ENCODE data around the gene CCDC120.

Gene CCDC120

DNA sequence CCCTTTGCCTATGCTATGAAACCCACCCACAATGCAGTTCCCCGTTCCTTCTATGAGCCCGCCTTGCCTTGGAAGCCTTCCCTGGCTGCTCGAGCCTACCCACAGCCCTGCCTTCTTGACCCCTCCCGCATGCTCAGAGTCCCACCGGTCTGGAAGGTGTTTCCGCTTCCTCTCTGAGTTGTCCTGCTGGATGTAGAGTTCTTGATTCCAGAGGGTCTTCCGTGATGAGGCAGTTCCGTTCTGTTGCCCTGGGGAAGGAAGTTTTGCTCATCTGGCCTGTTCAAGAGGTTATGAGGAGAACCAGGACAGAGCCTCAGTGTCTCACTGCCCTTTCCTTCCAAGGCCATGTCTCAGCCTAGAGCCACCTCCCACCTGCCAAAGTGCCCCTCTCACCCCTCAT is 57.3 kb downstream of the CCDC120 start:
- Histone ChIP-seq H3K9me3 (no peaks in the 10 kb centered on the region), H3K36me3 (peaks cover 2% of the 10 kb centered on the region; the same call in 1 of the 2 replicates), H3K4me1 (no peaks in the 10 kb centered on the region), H3K4me3 (ENCODE audit: low read depth, low read length) (no peak overlapping the region), H3K27me3 (no peaks in the 10 kb centered on the region)
- TF ChIP-seq CTCF (IDR thresholded peaks at IDR 0.05; ENCODE audit: low read depth, low read length), result no peak
- DNase-seq, result no peak

- H3K9me3 ChIP-seq, result no peaks in the 10 kb centered on the region
- no peaks in the 10 kb centered on the region for H3K27me3 ChIP-seq
- no peak for DNase-seq
- no peak for TF ChIP-seq CTCF (IDR thresholded peaks at IDR 0.05; ENCODE audit: low read depth, low read length)
- H3K36me3 ChIP-seq, result peaks cover 2% of the 10 kb centered on the region; the same call in 1 of the 2 replicates
- H3K4me1 ChIP-seq, result no peaks in the 10 kb centered on the region
- no peak overlapping the region for H3K4me3 ChIP-seq (ENCODE audit: low read depth, low read length)
Measured at GRCh38 chrX:49116716-49117115, 57.9 kb downstream of the CCDC120 start.

DNA sequence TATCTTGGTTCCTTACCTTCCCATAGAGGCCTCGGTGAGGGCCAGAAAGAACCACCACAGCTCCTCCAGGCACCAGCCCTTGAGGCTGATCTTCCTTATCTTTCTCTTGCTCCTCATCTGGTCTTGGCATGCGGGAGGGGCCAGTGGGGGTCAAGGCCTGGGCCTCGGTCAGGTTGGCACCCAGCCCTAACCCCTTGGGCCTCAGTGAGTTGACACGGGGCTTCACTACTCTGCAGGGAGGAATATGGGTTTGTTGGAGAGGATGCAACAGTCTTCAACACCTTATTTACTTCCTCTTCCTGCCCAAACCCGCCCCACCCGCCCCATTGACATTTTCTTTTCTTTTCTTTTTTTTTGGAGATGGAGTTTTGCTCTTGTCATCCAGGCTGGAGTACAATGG is 58.8 kb downstream of the CCDC120 start:
- no peak for DNase-seq
- H3K9me3 ChIP-seq, result no peaks in the 10 kb centered on the region
- TF ChIP-seq CTCF (IDR thresholded peaks at IDR 0.05; ENCODE audit: low read depth, low read length), result no peak
- peaks cover 2% of the 10 kb centered on the region; the same call in 1 of the 2 replicates for H3K36me3 ChIP-seq
- no peaks in the 10 kb centered on the region for H3K27me3 ChIP-seq
- no peak overlapping the region for H3K4me3 ChIP-seq (ENCODE audit: low read depth, low read length)
- no peaks in the 10 kb centered on the region for H3K4me1 ChIP-seq

All from BE2C (cell line).